22Rv1 (cell line): Measurements from ENCODE around the gene FAXC.

Experiments used
- CTCF ChIP-seq: fragments of 450-650 bp; IDR thresholded peaks from 2 replicates; pipeline ENCODE4 v1.5.1; 2017; ENCODE audit warnings: mild to moderate bottlenecking
- ZFX ChIP-seq: fragments of 450-650 bp; IDR thresholded peaks from 2 replicates; pipeline ENCODE4 v1.6.1; 2017; ENCODE audit warnings: antibody characterized with exemption, borderline replicate concordance

- no peak for TF ChIP-seq CTCF
- no peak for TF ChIP-seq ZFX
Measured at GRCh38 chr6:99233219-99233618, 116.3 kb downstream of the FAXC start.
